SKM-1 treated with dmso at 0.1 percent for 144 hours (cell line): Measurements from ENCODE around the gene ENGASE.
A peak's percentile ranks its signal among the peaks of the same experiment; 100 is the strongest.

Source experiments
- DNase-seq: peaks from one replicate; lab custom pipeline; 2025; ENCODE audit not compliant: unreplicated experiment; lab: John Stamatoyannopoulos, UW

Gene ENGASE

DNA sequence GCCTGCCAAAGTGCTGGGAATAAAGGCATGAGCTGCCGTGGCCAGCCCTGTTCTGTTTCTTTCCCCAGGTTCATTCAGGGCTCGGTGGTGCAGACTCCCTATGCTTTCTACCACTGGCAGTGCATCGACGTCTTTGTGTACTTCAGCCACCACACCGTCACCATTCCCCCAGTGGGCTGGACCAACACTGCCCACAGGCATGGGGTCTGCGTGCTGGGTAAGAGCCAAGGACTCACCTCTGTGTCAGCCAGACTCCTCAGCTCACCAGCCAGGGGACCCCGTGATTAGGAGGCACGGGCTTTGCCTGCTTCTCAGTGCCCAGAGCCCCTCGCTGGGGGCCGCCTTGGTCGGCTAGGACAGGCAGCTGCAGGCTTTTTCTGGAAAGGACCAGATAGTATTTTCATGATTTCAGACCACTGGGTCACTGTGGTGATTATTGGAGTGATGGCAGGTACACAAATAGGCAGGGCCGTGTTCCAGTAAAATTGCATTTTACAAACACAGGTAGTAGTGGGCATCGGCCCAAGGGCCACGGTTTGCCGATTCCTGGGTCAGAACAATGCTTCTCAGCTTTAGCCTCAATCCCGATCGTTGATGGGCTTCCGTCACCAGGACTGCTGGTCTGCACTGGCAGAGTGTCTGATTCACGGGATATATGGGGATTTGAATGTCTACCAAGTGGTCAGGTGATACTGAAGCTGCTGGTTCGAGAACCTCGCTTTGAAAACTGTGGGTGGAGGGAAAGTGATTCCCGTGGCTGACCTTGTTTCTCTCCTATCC is 5.0 kb downstream of the ENGASE start:
- DNase-seq: no peak

DNA sequence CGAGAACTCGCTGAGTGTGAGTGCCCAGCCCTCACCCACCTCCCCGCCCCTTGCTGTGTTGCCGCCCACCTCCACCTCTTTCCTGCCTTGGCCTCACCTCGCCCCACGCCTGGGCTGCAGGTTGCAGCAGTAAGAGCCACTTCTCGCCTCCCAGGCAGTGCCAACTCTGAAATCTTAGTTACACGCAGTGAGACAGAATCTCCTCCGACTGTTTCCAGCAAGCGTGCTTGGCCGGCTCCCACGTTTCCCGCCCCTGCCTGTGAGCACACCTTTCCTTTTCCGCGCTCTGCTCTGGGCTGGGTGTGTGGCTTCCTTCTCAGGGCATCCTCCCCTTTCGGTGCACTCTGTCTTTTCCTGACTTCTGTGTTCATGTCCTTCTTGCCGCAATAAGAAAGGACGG is 5.7 kb downstream of the ENGASE start:
- no peak for DNase-seq

DNA sequence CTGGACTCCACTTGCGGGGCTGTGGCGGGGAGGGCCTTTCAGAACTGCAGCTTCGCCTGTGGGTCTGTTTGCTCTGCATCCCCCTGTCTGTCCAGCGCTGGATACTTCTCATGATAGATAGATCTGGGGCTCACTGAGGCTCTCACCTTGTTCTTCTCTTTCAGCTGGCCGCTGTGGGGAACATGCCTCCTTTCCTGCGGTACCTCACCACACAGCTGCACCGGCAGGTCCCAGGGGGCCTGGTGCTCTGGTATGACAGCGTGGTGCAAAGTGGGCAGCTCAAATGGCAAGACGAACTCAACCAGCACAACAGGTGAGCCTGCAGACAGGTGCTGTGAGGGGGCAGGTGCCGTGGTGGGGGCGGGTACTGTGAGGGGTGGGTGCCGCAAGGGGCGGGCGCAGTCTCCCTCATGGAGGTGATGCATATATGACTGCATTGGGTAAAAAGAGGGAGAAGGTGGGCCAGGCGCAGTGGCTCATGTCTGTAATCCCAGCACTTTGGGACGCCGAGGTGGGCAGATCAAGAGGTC is 6.2 kb downstream of the ENGASE start:
- DNase-seq: no peak

DNA sequence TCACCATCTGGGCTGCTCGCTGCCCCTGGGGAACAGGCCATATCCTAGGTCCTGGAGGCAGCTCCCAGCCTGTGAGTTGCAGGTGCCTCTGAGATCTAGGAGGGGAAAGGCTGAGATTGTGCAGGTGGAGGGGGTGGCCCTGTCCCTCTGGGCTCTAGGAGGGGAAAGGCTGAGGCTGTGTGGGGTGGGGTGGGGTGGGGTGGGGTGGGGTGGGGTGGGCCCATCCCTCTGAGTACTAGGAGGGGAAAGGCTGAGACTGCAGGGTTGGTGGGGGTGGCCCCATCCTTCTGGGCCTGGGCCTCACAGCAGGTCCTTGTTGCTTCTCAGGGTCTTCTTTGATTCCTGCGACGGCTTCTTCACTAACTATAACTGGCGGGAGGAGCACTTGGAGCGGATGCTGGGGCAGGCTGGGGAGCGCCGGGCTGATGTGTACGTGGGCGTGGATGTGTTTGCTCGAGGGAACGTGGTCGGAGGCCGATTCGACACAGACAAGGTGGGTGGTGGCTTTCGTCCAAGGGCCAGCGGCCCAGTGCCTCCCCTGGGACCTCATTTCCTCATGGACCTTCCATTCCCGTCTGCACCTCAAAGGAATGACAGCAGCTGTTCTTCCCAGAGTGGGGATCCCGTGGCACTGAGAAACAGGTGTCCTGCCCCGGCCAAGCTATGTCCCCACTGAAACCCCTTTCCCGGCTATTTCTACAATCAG is 7.1 kb downstream of the ENGASE start:
- no peak for DNase-seq

DNA sequence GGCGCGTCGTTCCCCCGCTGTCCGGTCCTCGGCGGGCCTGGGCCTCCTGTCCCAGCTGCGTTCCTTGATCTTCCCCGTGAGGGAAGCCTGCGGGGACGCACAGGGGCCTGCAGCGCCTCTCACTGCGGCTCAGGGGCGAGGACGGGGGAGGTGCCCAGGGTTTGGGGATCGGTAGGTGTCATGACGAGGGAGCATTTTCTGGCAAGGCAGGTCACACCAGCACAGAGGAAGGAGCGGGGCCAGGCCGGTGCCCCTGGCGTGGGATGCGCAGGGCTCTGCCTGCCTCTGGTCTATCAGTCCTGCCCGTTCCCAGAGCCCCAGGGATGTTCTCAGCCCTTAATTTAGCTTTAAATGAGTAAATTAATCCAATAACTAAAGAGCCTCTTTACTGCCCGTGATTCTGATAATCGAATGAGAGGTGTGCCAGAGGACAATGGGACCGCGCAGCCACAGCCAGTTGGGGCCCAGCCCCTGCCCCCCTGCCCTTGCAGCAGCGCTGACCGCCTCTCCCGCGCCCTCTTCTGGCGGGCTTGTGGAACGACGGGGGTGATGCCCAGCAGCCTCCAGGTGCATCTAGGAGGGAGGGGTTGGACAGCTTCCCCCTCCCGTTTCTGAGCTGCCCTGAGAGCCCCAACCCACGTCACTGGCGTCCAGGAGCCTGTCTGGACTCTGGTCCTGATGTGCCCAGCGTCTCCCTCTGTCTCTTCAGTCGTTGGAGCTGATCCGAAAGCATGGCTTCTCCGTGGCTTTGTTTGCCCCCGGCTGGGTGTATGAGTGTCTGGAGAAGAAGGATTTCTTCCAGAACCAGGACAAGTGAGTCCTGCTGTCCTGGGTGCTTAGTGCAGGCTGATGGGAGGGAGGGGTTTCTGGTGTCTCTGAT is 7.9 kb downstream of the ENGASE start:
- peak; percentile 29 for DNase-seq

DNA sequence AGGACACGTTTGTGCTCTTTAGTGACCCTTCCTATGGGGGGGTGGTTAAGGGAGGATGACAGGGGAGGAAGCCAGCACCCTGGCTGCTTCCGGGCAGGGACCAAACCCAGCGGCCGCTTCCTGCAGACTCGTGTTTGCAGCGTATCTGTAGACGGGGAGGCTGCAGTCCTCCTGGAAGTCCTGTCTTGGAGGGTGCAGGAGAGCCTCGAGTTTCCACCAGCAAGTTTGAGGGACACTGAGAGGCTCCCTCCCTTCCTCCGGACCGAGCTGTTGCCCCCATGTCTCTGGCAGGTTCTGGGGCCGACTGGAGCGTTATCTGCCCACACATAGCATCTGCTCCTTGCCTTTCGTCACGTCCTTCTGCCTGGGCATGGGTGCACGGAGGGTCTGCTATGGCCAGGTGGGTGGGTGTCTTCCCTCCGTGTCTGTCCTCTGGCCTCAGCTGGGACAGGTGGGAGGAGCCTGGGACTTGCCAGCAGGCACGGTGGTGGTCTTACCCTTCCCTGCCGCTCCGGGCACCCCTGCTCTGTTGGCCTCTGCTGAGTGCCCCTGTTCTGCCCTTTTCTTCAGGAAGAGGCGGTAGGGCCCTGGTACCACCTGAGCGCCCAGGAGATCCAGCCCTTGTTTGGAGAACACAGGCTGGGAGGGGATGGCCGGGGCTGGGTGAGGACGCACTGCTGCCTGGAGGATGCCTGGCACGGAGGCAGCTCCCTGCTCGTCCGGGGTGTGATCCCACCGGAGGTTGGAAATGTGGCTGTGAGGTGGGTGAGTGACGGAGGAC is 8.8 kb downstream of the ENGASE start:
- no peak for DNase-seq

DNA sequence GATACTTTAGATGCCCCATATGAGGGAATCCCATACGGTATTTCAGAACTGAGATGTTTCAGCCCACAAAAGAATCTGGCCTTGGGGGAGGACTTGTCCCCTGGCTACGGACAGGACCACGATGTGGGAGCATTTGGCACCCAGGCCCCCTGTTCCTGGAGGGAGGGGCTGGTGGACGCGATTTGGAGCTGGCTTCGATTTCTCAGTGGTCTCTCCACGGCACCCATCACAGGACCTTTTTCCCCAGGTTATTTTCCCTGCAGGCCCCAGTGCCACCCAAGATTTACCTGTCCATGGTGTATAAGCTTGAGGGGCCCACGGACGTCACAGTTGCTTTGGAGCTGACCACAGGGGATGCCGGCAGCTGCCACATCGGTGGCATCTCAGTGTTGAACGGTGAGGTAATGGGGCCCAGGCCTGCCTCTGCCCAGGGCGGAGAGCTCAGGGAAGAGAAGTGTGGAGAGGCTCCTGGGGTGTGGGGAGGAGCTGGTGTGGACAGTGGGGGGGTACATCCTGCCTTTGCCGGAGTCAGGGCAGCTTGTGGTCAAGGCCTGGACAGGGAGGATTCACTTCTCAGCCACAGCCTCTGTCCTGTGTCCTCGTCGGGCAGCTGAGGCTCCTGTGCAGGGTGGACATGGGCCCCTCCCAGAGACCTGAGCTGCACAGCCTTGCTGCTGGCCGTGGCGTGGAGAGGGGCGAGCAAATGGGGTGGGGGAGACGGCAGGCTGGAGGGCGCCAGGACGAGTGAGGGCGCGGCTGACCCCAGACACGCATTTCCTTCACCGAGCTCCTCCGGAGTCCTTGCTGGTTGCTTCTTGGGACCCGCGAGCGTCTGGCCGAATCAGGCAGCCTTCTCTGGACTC is 9.9 kb downstream of the ENGASE start:
- no peak for DNase-seq

DNA sequence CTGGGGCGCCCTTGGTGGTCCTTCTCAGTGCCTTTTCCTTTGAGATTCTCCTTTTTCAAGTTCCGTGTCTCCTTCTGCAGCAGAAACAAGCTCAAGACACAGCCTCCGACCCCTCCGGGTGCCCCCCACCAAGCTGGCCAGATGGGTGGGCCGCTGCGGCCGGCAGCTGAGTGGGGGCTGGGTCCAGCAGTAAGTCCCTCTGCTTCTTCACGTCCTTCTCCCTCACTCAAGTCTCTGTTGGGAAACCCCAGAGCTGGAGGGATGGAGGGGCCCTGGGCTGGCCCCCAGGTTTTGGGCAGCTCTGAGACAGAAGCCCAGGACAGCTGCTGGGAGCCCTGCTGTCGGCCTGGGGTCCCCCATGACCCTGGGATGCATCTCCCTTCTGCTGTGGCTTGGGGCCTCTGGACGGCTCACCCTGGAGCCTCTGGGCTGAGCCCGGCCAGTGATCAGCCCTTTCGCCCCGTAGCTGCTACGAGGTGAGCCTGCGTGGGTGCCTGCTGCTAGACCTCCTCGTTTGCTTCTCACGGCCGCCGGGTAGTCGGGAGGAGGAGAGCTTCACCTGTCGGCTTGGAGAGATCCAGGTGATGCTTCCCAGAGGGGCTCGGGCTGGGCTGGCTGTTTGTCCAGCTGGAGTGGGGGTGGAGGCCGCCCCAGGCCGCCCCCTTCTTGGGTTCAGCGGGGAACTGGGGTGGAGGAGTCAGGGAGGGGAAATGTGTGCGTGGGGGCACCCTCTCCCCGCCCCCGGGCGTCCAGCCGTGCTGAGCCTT is 10.7 kb downstream of the ENGASE start:
- DNase-seq: no peak

DNA sequence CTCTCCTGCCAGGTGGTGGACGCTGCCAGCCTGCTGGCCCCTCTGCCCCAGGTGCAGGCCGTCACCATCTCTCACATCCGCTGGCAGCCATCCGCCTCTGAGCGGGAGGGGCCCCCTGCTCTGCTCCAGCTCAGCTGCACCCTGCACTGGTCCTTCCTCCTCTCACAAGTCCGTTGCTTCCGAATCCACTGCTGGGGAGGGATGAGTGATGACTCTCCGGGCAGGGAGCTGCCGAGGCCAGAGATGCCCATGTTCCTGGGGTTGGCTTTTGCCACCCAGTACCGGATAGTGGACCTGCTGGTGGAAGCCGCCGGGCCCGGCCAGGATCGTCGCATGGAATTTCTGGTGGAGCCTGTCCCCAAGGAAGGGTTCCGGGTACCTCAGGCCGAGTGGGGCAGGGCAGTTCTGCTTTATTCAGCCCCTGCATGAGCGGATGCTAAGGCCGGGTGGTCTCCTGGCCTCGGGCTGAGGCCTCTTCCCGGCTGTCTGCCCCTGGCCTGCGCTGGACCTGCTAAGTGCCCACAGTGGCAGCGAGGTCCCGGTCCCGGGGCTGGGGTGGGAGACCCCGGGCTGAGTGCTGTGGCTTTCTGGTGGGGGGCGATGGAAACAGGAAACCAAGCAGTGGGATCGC is 11.4 kb downstream of the ENGASE start:
- DNase-seq: no peak

DNA sequence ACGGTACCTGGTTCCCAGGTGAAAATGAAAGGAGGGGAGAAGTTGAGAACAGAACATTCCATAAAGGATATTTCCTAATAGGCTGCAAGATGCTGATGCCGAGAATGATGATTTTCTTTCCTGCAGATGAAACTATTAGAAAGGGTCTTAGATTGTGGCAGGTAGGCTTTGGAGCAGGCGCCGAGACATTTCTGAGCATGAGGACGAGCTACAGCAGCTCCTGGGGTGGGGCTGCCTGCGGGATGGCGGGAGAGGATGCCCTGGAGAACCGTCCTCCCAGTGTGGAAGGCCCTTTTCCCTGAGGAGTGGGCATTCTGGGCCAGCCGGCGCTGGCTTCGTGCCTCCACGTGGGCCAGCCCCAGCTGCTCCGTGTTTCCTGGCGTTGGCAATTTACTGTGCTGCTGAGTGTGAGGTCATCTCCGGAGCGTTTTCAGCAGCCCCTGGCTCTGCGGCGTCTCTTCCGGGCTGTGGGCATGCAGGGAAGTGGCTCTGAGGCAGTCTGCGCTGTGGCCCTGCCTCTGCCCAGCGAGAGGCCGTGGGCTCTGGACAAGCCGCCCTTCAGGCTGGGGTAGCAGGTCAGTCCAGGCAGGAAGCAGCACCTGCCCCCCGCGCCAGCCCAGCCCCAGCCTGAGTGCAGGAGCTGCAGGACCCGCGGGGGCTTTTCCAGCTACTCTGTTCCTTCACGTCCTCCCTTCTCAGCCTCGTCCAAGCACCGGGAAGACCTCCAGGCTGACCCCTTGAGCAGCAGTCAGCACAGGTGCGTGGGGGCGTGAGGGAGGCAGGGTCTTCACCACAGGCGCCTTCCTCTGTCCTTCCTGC is 12.2 kb downstream of the ENGASE start:
- DNase-seq: no peak

DNA sequence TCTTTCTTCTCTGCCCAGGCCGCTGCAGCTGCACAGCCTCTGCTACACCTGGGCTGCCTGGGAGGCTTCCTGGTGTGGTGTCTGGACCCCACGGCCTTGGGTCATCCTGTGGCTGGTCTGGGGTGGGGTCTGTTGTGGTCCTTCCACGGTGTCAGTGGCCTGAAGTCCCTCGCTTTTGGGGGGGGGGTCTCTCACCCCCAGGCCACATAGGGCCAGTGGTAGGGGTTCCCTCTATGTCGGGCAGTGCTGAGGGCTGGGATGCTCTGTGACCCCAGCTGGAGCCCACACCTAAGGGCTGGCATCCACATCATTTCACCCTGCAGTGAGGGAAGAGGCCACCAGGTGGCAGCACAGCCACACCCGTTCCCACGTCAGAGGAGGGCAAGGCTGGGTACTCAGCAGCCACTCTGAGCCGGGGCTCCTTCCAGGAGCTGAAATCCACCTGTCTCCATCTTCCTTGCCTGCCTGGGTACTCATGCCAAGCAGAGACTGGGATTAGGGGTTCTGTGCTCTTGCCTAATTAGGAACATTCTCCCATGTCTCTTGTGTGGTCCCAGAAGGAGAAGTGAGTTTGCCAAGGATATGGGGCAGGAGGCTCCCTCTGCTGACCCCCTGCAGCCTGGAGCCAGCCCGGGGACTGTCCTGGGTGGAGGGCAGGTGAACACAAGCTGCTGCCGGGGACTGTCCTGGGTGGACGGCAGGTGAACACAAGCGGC is 13.0 kb downstream of the ENGASE start:
- peak; percentile 22 for DNase-seq

DNA sequence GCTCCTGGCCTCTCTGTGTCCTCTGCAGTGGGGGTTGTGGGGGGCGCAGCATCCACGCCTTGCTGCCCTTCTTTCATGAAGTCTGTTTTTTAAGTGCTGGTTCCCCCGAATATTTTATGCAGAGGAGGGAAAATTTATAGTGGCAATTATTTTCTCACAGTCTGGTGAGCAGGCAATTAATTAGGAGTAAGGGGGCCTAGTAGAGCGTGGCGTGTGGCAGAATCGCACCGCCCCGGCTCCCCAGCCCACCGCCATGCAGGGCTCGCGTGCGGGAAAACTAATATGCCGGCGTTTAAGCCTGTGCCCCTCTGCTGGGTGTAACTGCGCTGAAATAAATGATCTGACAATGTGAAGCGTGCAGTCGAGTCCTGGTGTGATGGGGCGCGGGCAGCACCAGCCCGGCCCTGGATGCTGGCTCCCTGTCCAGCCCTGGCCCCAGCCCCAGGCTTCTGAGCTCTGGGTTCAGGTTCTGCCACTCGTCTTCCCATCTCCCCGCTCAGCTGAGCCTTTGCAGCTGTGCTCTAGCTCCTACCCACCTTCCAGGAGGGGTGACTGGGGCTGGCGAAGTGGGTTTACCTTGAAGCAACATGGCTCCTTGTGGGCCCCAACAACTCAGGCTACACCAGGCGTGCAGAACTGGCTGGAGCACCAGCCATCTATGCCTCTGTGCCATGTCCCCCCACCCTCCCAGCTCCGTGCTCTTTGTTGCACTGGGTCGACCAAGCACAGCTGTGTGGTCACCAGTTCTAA is 13.8 kb downstream of the ENGASE start:
- no peak for DNase-seq

DNA sequence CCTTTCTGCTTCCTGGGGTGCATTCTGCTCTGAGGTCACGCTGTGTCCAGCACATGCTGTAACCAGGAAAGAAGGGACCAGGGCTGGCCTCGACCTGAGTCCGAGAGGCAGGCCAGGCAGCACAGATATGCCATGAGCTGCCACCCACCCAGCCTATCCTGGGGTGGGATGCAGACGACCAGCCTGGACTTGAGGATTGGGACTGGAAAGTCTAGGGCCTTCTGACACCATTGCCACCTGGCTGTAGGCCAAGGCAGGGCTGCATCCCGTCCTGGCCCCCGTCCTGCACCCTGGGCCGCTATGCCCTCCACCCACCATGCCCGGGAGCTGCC is 14.3 kb downstream of the ENGASE start:
- no peak for DNase-seq

DNA sequence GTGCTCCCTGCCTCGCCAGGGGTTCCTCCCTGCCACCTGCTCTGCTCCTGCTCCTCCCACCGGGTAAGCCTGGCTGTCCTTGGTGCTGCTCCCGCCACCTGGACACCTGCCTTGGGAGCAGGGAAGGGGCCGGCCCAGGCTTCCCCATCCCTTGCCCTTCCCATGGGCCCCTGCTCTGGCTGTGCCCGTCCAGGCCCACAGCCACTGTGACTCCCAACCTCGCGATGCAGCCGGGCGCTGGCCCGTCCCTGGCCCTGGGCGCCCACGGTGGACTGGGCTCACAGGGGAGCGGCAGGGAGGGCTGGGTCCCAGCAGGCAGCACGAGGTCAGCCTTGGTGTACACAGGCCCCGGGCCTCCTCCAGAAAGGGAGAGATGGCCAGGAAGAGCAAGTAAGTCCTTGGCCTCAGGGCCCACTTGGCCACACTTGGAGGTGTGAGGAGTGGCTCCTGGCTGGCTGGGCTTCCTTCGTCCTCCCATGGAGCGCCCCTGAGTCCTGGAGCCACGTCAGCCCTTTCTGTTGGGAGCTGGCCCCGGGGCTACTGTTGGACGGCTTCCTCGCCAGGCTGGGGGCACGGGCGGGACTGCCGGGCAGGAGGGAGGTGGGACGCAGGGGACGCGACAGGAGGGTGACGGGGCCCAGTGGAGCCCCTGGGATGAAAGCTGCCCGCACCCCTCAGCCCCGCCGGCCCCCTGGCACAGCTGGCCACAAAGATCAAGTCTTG is 15.3 kb downstream of the ENGASE start:
- no peak for DNase-seq

DNA sequence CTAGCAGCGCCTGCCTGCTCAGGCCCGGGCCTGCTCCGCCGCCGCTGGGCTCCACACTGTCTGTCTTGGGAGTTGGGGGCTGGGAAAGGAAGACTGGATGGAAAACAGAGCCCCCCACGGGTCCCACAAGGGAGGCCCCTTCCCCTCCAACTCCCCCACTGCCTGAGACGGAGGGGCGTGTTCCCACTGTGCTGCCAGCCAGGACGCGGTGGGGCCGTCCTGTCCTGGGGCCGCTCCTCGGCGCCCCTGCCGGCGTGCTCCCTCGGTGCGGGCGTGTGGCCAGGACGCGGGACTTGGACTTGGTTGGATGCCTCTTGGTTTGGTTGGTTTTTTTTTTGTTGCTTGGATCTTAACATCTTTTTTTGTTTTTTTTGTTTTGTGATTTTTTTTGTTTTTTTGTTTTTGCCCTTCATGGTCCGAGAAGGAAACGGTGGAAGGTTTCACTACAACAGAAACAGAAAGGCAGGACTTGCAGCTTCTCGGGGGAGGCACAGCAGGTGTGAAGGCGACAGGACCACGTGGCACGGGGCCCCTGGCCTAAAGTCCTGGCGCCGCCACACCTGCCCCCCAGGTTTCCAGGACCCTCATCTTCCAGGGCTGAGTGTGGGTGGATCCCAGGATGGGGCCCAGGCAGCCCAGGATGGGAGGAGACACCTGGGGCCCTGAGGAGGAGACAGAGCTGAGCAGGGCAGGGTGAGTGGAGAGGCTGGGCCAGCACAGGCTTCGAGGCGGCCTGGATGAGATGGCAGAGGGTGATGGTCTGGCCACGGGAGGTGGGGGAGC is 16.0 kb downstream of the ENGASE start:
- DNase-seq: no peak
